ENCODE results near the gene JPH4.

- TF ChIP-seq, protein P1, sequence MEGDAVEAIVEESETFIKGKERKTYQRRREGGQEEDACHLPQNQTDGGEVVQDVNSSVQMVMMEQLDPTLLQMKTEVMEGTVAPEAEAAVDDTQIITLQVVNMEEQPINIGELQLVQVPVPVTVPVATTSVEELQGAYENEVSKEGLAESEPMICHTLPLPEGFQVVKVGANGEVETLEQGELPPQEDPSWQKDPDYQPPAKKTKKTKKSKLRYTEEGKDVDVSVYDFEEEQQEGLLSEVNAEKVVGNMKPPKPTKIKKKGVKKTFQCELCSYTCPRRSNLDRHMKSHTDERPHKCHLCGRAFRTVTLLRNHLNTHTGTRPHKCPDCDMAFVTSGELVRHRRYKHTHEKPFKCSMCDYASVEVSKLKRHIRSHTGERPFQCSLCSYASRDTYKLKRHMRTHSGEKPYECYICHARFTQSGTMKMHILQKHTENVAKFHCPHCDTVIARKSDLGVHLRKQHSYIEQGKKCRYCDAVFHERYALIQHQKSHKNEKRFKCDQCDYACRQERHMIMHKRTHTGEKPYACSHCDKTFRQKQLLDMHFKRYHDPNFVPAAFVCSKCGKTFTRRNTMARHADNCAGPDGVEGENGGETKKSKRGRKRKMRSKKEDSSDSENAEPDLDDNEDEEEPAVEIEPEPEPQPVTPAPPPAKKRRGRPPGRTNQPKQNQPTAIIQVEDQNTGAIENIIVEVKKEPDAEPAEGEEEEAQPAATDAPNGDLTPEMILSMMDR (conservative IDR thresholded peaks at IDR 0.05) = no peak
- no peak for TF ChIP-seq ZFX (IDR thresholded peaks at IDR 0.05)
Measured at GRCh38 chr14:23580948-23581281, 2.3 kb upstream of the JPH4 start.
